Endothelial cell of umbilical vein (primary cell): ENCODE measurements around the gene OR4D2. TPM values are rescaled to one million over a fixed set of nuclear protein-coding genes. Genes with fewer than 3 reads are reported as not detected.

Source experiments
- BruUV-seq: library from RNA; stranded (reverse); fragments of 400-500 nt; replicated peaks from 2 replicates; lab custom pipeline; 2021; lab: Mats Ljungman, UMichigan
- CTCF ChIA-PET: fragments of 300-600, 350-600 bp; sonication (Branson Sonifier 250); formaldehyde crosslinking; loops from one replicate; lab custom pipeline; 2021; ENCODE audit warnings: antibody characterized with exemption, inconsistent platforms; lab: Charles Lee
- POLR2A ChIA-PET: fragments of 300-600, 350-600 bp; sonication (Branson Sonifier 250); formaldehyde crosslinking; loops from one replicate; lab custom pipeline; 2021; ENCODE audit warnings: antibody characterized with exemption, inconsistent platforms; lab: Charles Lee
- DNase-seq: peaks from one replicate; pipeline ENCODE4 v3.0.0-alpha.2; 2011; ENCODE audit warnings: low read depth, low spot score
- FAIRE-seq: peaks from 2 replicates; lab custom pipeline; 2011; peaks lifted over from hg19 to GRCh38; lab: Jason Lieb, UNC
- H2AFZ ChIP-seq: 2 replicates; pipeline ENCODE4 v1.6.0; 2012; ENCODE audit warnings: low read depth, low read length, control low read depth, inconsistent platforms
- H3K27ac ChIP-seq: 2 replicates; pipeline ENCODE4 v1.5.1; 2011; ENCODE audit warnings: low read depth, mild to moderate bottlenecking, control low read depth, low read length, moderate library complexity; ENCODE audit not compliant: insufficient read depth
- H3K27me3 ChIP-seq, 2 experiments: 2 replicates each; pipeline versions ENCODE4 v1.6.0 to v1.6.1; 2011; ENCODE audit warnings: low read length in 2 of 2, mixed read lengths in 1 of 2; ENCODE audit not compliant: control insufficient read depth in 2 of 2, insufficient read depth in 2 of 2
- H3K36me3 ChIP-seq, 2 experiments: 2 replicates in 1 of 2; 3 replicates in 1 of 2; pipeline ENCODE4 v1.5.1; 2011; ENCODE audit warnings: low read length in 2 of 2, mild to moderate bottlenecking in 1 of 2, moderate library complexity in 1 of 2; ENCODE audit not compliant: control insufficient read depth in 2 of 2, insufficient read depth in 2 of 2; ENCODE audit errors: extremely low read depth in 1 of 2
- H3K4me1 ChIP-seq: 3 replicates; pipeline ENCODE4 v1.5.1; 2011; ENCODE audit warnings: mild to moderate bottlenecking, low read length; ENCODE audit not compliant: control insufficient read depth, insufficient read depth; ENCODE audit errors: extremely low read depth
- H3K4me2 ChIP-seq: 2 replicates; pipeline ENCODE4 v1.6.1; 2011; ENCODE audit warnings: low read length, control low read depth, mixed read lengths; ENCODE audit not compliant: insufficient read depth
- H3K4me3 ChIP-seq, 3 experiments: fragments of 200-600 bp in 1 of 3; sonication (generic), shearing (Covaris generic) in 1 of 3; replicated peaks in 1 of 3; 2 replicates each; pipeline ENCODE4 v1.5.1; 2011 to 2016; ENCODE audit warnings: control low read depth in 3 of 3, low read length in 3 of 3, mild to moderate bottlenecking in 2 of 3, inconsistent platforms in 1 of 3, low read depth in 1 of 3, moderate library complexity in 1 of 3; ENCODE audit not compliant: insufficient read depth in 1 of 3
- H3K79me2 ChIP-seq: 2 replicates; pipeline ENCODE4 v1.6.0; 2012; ENCODE audit warnings: low read length, inconsistent platforms; ENCODE audit not compliant: control insufficient read depth, insufficient read depth
- H3K9ac ChIP-seq: replicated peaks from 2 replicates; pipeline ENCODE3; 2011; ENCODE audit warnings: low read length, control low read depth; ENCODE audit not compliant: insufficient read depth; ENCODE audit errors: extremely low read depth
- H3K9me1 ChIP-seq: replicated peaks from 3 replicates; pipeline ENCODE4 v1.6.0; 2011; ENCODE audit warnings: mild to moderate bottlenecking, low read length; ENCODE audit not compliant: control insufficient read depth, insufficient read depth; ENCODE audit errors: extremely low read depth
- H3K9me3 ChIP-seq: replicated peaks from 2 replicates; pipeline ENCODE4 v1.5.1; 2012; ENCODE audit warnings: low read length, inconsistent platforms; ENCODE audit not compliant: control insufficient read depth, insufficient read depth
- H4K20me1 ChIP-seq: replicated peaks from 2 replicates; pipeline ENCODE3; 2011; ENCODE audit warnings: mild to moderate bottlenecking, low read length; ENCODE audit not compliant: control insufficient read depth, insufficient read depth; ENCODE audit errors: extremely low read depth
- EZH2 ChIP-seq: IDR thresholded peaks from 2 replicates; pipeline ENCODE4 v1.6.1; 2012; ENCODE audit warnings: borderline replicate concordance, low read depth, mild to moderate bottlenecking, moderate library complexity, low read length, inconsistent platforms; ENCODE audit not compliant: severe bottlenecking
- FOS ChIP-seq: IDR thresholded peaks from 2 replicates; pipeline ENCODE4 v1.6.1; 2011; ENCODE audit warnings: mild to moderate bottlenecking, low read length, moderate library complexity, borderline replicate concordance; ENCODE audit not compliant: insufficient read depth
- GATA2 ChIP-seq: IDR thresholded peaks from 2 replicates; pipeline ENCODE4 v1.7.0; 2011; ENCODE audit warnings: low read depth, mild to moderate bottlenecking, moderate library complexity, mixed read lengths, low read length; ENCODE audit not compliant: insufficient read length, insufficient read depth
- JUN ChIP-seq: IDR thresholded peaks from 2 replicates; pipeline ENCODE4 v1.6.1; 2011; ENCODE audit warnings: borderline replicate concordance, low read depth; ENCODE audit not compliant: insufficient read length, insufficient read depth
- MYC ChIP-seq: IDR thresholded peaks from one replicate; pipeline ENCODE4 v1.6.1; 2011; ENCODE audit warnings: mild to moderate bottlenecking, low read depth, low read length
- POLR2A ChIP-seq: IDR thresholded peaks from 2 replicates; pipeline ENCODE4 v1.6.1; 2012; ENCODE audit warnings: low read depth, mild to moderate bottlenecking, control low read depth, low read length
- POLR2AphosphoS5 ChIP-seq: IDR thresholded peaks from 2 replicates; pipeline ENCODE4 v1.6.1; 2012; ENCODE audit warnings: low read depth, mild to moderate bottlenecking, control low read depth, low read length, moderate library complexity; ENCODE audit not compliant: insufficient read depth
- dilution Hi-C: fragments of 300-500 bp; cut with MboI; formaldehyde crosslinking; loops from one replicate; pipeline ENCODE4 v1.15.0; 2019; ENCODE audit warnings: low sequenced_read_pairs; ENCODE audit not compliant: extremely low pct_ligation_motif_present
- intact Hi-C: fragments of 100-400 bp; cut with micrococcal nuclease; formaldehyde crosslinking; loops from one replicate; pipeline ENCODE4 v1.10.0; 2022
- polyA plus RNA-seq, 4 experiments: library from polyadenylated mRNA; depleted of rRNA in 3 of 4; stranded (reverse) in 3 of 4; unstranded in 1 of 4; fragments of >200 nt; gene quantifications; 2 replicates each; pipeline versions ENCODE4 v1.2.1 to v1.2.3, GENCODE V29; 2011 to 2012; ENCODE audit warnings: missing spikeins in 1 of 4
- total RNA-seq: library from RNA; stranded (reverse); gene quantifications from 2 replicates; pipeline ENCODE4 v1.2.3, GENCODE V29; 2021
- TF ChIP-seq, protein P1 (sequence below): IDR thresholded peaks from 2 replicates; pipeline ENCODE4 v1.6.1; 2011; ENCODE audit not compliant: insufficient read depth, insufficient read length
- TF ChIP-seq, protein P2 (sequence below), 2 donors: IDR thresholded peaks; 1 replicate in 1 of 2; 2 replicates in 1 of 2; pipeline ENCODE4 v1.5.1; 2011; ENCODE audit warnings: low read length in 2 of 2, mild to moderate bottlenecking in 2 of 2, moderate library complexity in 2 of 2, control low read depth in 1 of 2, inconsistent platforms in 1 of 2, low read depth in 1 of 2; ENCODE audit not compliant: insufficient read depth in 1 of 2; ENCODE audit errors: extremely low read depth in 1 of 2

The OR4D2 gene
- total and polyA plus RNA-seq, 2 donors (not counting 3 experiments of a cell fraction or from before 2014, with no cell fraction given), result not detected

DNA sequence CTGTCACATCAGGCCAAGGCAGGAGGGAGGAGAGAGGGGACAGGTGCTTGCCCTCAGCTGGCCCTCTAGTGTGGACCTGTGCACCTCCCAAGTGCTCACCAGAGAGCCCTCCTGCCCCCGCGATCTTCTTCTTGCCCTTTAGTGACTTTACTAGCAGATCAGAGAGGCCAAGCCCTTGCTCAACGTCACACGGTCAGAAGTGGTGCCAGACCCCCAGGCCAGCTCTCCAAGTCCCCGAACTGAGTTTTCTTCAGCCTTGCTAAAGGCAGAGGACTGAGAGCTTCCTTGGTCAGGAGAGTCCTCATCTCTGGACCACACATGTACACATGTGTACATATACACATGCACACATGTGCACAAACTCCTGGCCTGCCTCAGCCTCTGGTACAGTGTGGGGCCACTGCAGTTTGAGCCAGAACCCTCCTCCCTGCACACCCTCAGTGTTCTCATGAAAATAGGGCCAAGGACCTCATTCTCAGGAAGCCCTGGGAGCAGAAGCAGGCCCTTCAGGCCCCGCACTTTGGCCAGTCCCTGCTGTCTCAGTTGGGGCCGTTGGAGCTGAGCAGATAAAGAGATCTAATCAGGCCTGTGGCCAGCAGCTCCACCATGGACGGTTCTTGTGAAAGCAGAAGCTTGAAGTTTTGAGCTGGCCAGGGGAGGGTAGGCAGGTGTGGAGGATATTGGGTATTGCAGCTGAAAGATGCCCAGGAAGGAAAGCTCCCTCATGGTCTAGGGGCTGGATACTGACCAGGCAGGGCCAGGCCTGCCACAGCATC is 18.4 kb downstream of the OR4D2 start:
- no peak overlapping the region for H3K9ac ChIP-seq
- no peaks in the 10 kb centered on the region for H3K9me1 ChIP-seq
- no peaks in the 10 kb centered on the region for H3K36me3 ChIP-seq
- DNase-seq (no peak), FAIRE-seq (no peak)
- H3K27me3 ChIP-seq, result no peaks in the 10 kb centered on the region
- H3K27ac ChIP-seq, result no peak overlapping the region
- H3K4me2 ChIP-seq, result no peak overlapping the region
- no peaks in the 10 kb centered on the region for H3K4me1 ChIP-seq
- H3K79me2 ChIP-seq, result no peaks in the 10 kb centered on the region
- no peak overlapping the region for H2AFZ ChIP-seq
- TF ChIP-seq EZH2 (no peak), GATA2 (no peak), FOS (no peak), MYC (no peak), POLR2A (no peak), JUN (no peak), POLR2AphosphoS5 (no peak)
- TF ChIP-seq, protein P1, sequence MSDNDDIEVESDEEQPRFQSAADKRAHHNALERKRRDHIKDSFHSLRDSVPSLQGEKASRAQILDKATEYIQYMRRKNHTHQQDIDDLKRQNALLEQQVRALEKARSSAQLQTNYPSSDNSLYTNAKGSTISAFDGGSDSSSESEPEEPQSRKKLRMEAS, result no peak
- TF ChIP-seq, protein P2, sequence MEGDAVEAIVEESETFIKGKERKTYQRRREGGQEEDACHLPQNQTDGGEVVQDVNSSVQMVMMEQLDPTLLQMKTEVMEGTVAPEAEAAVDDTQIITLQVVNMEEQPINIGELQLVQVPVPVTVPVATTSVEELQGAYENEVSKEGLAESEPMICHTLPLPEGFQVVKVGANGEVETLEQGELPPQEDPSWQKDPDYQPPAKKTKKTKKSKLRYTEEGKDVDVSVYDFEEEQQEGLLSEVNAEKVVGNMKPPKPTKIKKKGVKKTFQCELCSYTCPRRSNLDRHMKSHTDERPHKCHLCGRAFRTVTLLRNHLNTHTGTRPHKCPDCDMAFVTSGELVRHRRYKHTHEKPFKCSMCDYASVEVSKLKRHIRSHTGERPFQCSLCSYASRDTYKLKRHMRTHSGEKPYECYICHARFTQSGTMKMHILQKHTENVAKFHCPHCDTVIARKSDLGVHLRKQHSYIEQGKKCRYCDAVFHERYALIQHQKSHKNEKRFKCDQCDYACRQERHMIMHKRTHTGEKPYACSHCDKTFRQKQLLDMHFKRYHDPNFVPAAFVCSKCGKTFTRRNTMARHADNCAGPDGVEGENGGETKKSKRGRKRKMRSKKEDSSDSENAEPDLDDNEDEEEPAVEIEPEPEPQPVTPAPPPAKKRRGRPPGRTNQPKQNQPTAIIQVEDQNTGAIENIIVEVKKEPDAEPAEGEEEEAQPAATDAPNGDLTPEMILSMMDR (IDR thresholded peaks at IDR 0.05; ENCODE audit: extremely low read depth in 1 of 2, insufficient read depth in 1 of 2, low read depth in 1 of 2, low read length in 2 of 2), result no peak
- ChIA-PET POLR2A (no interaction called here), CTCF (interaction anchor here (1.1 to 1.6 kb wide), 2 partner anchors 10 to 16 kb away, joined by 3 to 6 read pairs; no protein-coding TSS in a partner anchor)
- H3K4me3 ChIP-seq, result no peak overlapping the region
- no TSS peak for BruUV-seq
- no peaks in the 10 kb centered on the region for H3K9me3 ChIP-seq
- dilution Hi-C loops, result no loop called here
- no peaks in the 10 kb centered on the region for H4K20me1 ChIP-seq
- intact Hi-C loops, result no loop called here
